BLaER1 (cell line): ENCODE data around the gene RTP1.
"Not testable (repeated sequence)": the region's sequence is repeated elsewhere in the genome, so short reads cannot be mapped to it uniquely, and the experiment has no call there.

Experiments used
- H3K27ac ChIP-seq: shearing (Covaris generic); formaldehyde crosslinking; 2 replicates; pipeline ENCODE4 v1.8.1; 2022
- H3K27me3 ChIP-seq: shearing (Covaris generic); formaldehyde crosslinking; 2 replicates; pipeline ENCODE4 v1.8.1; 2022
- H3K36me3 ChIP-seq: shearing (Covaris generic); formaldehyde crosslinking; 2 replicates; pipeline ENCODE4 v1.8.1; 2022
- H3K4me1 ChIP-seq: shearing (Covaris generic); formaldehyde crosslinking; 2 replicates; pipeline ENCODE4 v1.8.1; 2022
- H3K4me2 ChIP-seq: shearing (Covaris generic); formaldehyde crosslinking; 2 replicates; pipeline ENCODE4 v1.8.1; 2022
- H3K4me3 ChIP-seq: shearing (Covaris generic); formaldehyde crosslinking; 2 replicates; pipeline ENCODE4 v1.8.1; 2022
- H3K9ac ChIP-seq: shearing (Covaris generic); formaldehyde crosslinking; 2 replicates; pipeline ENCODE4 v1.8.1; 2022
- H3K9me3 ChIP-seq: shearing (Covaris generic); formaldehyde crosslinking; 2 replicates; pipeline ENCODE4 v1.8.1; 2022
- H4K20me1 ChIP-seq: shearing (Covaris generic); formaldehyde crosslinking; 2 replicates; pipeline ENCODE4 v1.8.1; 2022
- Cebpa-rat ChIP-seq: shearing (Covaris generic); IDR thresholded peaks from 2 replicates; pipeline ENCODE4 v1.8.1; 2022

The RTP1 gene, protein sequence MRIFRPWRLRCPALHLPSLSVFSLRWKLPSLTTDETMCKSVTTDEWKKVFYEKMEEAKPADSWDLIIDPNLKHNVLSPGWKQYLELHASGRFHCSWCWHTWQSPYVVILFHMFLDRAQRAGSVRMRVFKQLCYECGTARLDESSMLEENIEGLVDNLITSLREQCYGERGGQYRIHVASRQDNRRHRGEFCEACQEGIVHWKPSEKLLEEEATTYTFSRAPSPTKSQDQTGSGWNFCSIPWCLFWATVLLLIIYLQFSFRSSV

DNA sequence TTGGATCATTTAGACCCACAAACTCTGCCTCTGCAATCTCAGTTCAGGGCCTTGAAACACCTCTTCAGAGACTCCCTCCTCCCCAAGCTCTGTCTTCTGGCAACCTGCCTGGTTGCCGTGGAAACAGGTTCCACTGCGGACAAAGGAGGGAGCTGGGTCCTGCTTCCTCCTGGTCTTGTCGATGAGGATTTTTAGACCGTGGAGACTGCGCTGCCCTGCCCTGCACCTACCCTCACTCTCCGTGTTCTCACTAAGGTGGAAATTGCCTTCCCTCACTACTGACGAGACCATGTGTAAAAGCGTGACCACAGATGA, at the start of gene RTP1:
Gene RTP1, plus strand, starts transcription at position 152 of the 315 bp plus-strand sequence. Its CDS starts 30 bp downstream, at position 182.
- no peak for TF ChIP-seq Cebpa-rat
- Histone ChIP-seq H3K4me2 (no peak within 1 kb of the TSS), H3K27me3 (no peaks in the 10 kb centered on the region)

DNA sequence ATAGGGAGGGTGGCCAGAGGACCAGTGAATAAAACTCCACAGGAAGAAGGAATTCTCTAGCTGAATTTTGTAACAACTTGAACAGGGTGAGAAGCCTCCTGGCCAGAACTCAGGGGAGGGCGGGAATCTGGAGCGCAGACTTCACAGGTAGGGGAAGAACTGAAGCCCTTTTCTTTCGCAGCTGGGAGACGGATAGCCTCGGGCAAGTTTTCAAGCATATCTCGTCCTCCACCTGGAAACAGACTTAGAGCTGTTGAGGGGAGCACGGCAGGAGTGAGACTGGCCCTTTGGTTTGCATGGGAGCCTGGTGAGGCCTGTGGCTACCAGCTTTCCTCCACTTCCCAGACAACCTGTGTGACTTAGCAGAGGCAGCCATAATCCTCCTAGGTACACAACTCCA, 47.1 kb upstream of the RTP1 start:
- Histone ChIP-seq H3K4me2 (no peak overlapping the region), H3K4me1 (no peaks in the 10 kb centered on the region), H3K9ac (no peak overlapping the region), H3K27ac (no peak overlapping the region), H3K4me3 (no peak overlapping the region), H4K20me1 (no peaks in the 10 kb centered on the region), H3K27me3 (no peaks in the 10 kb centered on the region), H3K36me3 (no peaks in the 10 kb centered on the region), H3K9me3 (peaks cover 24% of the 10 kb centered on the region)
- TF ChIP-seq Cebpa-rat, result no peak

More for the DNA sequence above, at the start of gene RTP1:
- Histone ChIP-seq H3K9ac (no peak within 1 kb of the TSS), H3K27ac (no peak within 1 kb of the TSS), H3K4me1 (no peaks in the 10 kb centered on the region), H3K4me3 (no peak within 1 kb of the TSS), H3K36me3 (no peaks in the 10 kb centered on the region), H4K20me1 (no peaks in the 10 kb centered on the region), H3K9me3 (no peaks in the 10 kb centered on the region)

DNA sequence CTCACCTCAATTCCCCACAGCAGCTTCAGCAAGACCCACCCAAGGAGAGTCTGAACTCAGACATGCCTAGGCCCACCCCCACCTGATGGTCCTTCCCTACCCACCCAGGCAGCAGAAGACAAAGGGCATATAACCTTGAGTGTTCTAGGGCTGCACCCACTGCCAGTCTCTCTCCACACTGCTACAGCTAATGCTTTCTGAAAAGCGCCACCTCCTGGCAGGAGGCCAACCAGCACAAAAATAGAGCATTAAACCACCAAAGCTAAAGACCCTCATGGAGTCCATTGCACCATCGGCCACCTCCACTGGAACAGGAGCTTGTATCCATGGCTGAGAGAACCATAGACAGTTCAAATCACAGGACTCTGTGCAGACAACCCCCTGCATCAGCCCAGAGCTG, 46.7 kb upstream of the RTP1 start:
- H3K27ac ChIP-seq, result no peak overlapping the region
- no peaks in the 10 kb centered on the region for H3K36me3 ChIP-seq
- no peaks in the 10 kb centered on the region for H4K20me1 ChIP-seq
- H3K4me2 ChIP-seq, result no peak overlapping the region
- H3K9ac ChIP-seq, result no peak overlapping the region
- H3K27me3 ChIP-seq, result no peaks in the 10 kb centered on the region
- no peak overlapping the region for H3K4me3 ChIP-seq
- peaks cover 20% of the 10 kb centered on the region for H3K9me3 ChIP-seq
- no peaks in the 10 kb centered on the region for H3K4me1 ChIP-seq
- no peak for TF ChIP-seq Cebpa-rat

DNA sequence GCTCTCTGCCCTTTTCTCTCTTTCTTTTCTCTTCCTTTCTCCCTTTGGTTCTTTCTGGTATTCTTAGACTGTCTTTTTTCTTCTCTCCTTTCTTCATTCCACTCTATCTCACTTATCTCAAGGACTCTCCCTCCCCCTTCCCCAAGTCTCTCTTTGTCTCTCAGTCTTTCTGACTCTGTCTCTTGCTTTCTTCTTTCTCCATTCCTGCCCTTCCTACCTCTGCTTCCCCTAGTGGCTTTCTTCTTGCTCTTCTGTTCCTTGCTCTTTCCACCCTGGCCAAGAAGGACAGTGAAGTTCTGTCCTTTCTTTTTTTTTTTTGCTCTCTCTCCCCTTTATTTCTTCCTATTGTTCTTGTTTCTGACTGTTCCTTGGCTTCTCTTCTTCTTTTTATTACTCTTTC, 35.7 kb upstream of the RTP1 start:
- no peaks in the 10 kb centered on the region for H3K36me3 ChIP-seq
- H3K27me3 ChIP-seq, result no peaks in the 10 kb centered on the region
- H3K9ac ChIP-seq, result no peak overlapping the region
- H3K4me1 ChIP-seq, result no peaks in the 10 kb centered on the region
- H3K4me3 ChIP-seq, result no peak overlapping the region
- H4K20me1 ChIP-seq, result no peaks in the 10 kb centered on the region
- no peak overlapping the region for H3K27ac ChIP-seq
- H3K9me3 ChIP-seq, result no peaks in the 10 kb centered on the region
- TF ChIP-seq Cebpa-rat, result no peak
- no peak overlapping the region for H3K4me2 ChIP-seq

DNA sequence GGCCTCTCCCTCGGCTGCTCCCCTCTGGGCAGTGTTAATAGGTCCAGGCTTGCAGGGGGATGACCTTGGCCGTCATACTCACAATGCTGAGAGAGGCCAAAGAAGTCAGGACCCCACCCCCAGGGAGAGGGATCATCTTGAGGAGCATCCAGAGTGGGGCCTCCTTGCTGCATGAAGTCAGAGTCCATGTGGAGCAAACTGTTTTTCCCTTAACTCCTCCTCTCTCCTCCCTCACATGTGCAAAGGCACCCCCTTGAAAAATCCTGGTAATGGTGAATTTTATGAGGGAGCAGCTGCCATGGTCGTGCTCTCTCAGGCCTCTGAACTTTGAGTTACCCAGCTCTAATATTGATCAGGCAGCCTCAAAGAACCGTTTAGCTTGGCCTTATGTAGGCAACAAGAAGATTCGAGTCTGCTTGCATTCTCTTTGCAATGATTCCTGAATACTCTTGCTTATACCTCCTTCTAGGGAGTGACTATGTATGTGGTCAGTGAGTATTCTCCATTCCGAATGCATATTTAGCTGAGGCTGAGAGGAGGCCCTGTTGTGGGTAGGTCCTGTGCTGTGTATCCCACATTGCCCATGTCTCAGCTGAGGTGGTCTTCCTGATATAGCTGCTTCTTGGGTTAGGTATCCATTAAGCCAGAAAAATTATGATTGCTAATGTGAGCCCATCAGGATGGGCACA, 34.9 kb upstream of the RTP1 start:
- H3K9ac ChIP-seq, result no peak overlapping the region
- no peak for TF ChIP-seq Cebpa-rat
- H3K27me3 ChIP-seq, result no peaks in the 10 kb centered on the region
- H3K36me3 ChIP-seq, result no peaks in the 10 kb centered on the region
- no peak overlapping the region for H3K27ac ChIP-seq
- H3K4me2 ChIP-seq, result no peak overlapping the region
- no peaks in the 10 kb centered on the region for H4K20me1 ChIP-seq
- H3K9me3 ChIP-seq, result no peaks in the 10 kb centered on the region
- H3K4me1 ChIP-seq, result no peaks in the 10 kb centered on the region
- no peak overlapping the region for H3K4me3 ChIP-seq

DNA sequence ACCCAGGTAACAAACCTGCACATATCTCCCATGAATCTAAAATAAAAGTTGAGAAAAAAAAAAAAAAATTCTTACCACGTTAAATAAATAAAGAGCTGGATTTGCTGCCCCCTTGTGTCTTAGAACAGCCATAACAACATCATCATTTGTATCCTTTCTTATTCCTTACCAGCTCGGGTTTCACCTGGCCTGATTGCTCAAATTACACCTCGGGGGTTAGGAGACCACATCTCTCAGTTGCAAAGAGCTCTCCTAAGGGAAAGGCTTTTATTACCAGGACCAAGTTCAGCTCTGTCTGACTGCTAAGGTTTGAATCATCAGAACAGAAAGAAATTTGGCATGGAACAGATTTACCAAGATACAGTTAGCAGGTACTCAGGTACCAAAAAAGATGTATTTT, 32.1 kb upstream of the RTP1 start:
- Histone ChIP-seq H3K36me3 (no peaks in the 10 kb centered on the region), H3K9ac (no peak overlapping the region), H3K27me3 (no peaks in the 10 kb centered on the region), H4K20me1 (no peaks in the 10 kb centered on the region), H3K27ac (no peak overlapping the region), H3K4me3 (no peak overlapping the region), H3K9me3 (no peaks in the 10 kb centered on the region), H3K4me1 (no peaks in the 10 kb centered on the region), H3K4me2 (no peak overlapping the region)
- no peak for TF ChIP-seq Cebpa-rat

DNA sequence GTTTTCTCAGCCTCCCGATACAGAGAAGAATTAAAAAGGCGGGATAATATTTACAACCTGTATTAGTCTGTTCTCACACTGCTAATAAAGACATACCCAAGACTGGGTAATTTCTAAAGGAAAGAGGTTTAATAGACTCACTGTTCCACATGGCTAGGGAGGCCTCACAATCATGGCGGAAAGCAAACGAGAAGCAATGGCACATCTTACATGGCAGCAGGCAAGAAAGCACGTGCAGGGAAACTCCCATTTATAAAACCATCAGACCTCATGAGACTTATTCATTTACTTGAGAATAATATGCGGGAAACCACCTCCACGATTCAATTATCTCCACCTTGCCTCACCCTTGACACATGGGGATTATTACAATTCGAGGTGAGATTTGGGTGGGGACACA, 30.5 kb upstream of the RTP1 start:
- H3K9ac ChIP-seq, result no peak overlapping the region
- H3K9me3 ChIP-seq, result no peaks in the 10 kb centered on the region
- TF ChIP-seq Cebpa-rat, result no peak
- H3K27ac ChIP-seq, result no peak overlapping the region
- no peak overlapping the region for H3K4me2 ChIP-seq
- H4K20me1 ChIP-seq, result no peaks in the 10 kb centered on the region
- no peak overlapping the region for H3K4me3 ChIP-seq
- no peaks in the 10 kb centered on the region for H3K36me3 ChIP-seq
- H3K27me3 ChIP-seq, result no peaks in the 10 kb centered on the region
- no peaks in the 10 kb centered on the region for H3K4me1 ChIP-seq

DNA sequence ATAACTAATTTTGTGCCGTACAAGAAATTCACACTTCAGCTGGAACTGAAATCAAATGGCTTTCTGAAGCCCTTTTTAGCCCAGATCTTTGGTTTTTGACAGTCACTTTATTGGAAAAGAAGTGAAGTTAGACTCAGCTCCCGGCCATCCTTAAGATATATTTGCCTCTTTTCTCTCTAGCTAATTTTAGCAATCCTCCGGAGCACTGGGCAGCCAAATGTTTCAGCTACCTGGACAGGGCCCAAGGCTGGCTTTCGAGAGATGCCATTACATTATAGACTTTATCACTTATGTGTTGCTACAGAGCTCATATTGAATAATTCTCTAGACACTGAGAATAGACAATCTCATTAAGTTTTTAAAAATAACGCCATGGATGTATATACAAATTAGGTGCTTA, 29.5 kb upstream of the RTP1 start:
- Histone ChIP-seq H3K27ac (no peak overlapping the region), H3K4me1 (no peaks in the 10 kb centered on the region), H3K27me3 (no peaks in the 10 kb centered on the region), H3K4me3 (no peak overlapping the region), H3K36me3 (no peaks in the 10 kb centered on the region), H4K20me1 (no peaks in the 10 kb centered on the region), H3K4me2 (no peak overlapping the region), H3K9ac (no peak overlapping the region), H3K9me3 (no peaks in the 10 kb centered on the region)
- no peak for TF ChIP-seq Cebpa-rat

DNA sequence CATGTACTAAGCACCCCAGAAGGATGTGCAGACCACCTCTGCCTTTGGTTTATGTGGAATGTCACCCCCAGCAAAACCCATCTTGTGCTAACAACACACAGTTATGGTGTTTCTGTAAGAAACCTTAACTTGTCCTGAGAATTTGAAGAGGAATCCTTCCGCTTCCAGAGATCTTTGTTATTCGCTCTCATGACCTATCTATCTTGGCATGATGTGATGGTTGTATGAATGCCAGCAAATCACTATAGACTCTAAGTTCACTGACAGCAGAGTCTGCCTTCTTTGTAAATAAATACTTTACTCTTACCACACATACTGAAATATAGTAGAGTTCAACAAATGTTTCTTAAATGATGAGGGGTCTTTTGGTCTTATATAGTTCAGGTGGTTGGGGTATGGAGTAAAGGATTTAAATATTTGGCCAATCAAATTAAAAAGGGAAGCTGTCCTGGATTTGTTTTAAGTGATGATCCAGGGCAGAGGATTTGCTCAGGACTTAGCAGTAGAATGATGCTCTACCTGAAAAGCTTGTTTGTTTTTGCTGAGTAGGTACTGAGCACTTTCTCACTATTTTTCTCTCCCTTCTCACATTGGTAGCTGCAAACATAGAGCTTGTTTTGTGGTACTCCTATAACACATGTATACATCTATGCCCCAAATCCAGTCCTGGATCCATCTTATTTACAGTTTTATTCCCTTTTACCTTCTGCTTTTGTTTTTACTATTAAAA, 27.9 kb upstream of the RTP1 start:
- Histone ChIP-seq H3K4me2 (no peak overlapping the region), H3K9ac (no peak overlapping the region), H3K4me3 (no peak overlapping the region), H3K36me3 (no peaks in the 10 kb centered on the region), H3K27me3 (no peaks in the 10 kb centered on the region), H3K27ac (no peak overlapping the region), H3K9me3 (no peaks in the 10 kb centered on the region), H3K4me1 (no peaks in the 10 kb centered on the region), H4K20me1 (no peaks in the 10 kb centered on the region)
- no peak for TF ChIP-seq Cebpa-rat

DNA sequence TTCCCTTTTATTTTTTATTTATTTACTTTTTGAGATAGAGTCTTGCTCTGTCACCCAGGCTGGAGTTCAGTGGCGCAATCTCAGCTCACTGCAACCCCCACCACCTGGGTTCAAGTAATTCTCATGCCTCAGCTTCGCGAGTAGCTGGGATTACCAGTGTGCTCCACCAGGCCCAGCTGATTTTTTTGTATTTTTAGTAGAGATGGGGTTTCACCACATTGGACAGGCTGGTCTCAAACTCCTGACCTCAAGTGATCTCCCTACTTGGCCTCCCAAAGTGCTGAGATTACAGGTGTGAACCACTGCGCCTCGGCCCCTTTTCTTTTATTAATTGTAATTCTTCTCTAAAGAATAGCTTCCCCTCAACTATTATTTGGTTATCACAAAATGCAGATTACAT, 26.4 kb upstream of the RTP1 start:
- H3K27me3 ChIP-seq, H3K4me3 ChIP-seq, H3K9me3 ChIP-seq, H3K27ac ChIP-seq, H3K9ac ChIP-seq, H3K36me3 ChIP-seq, H4K20me1 ChIP-seq, H3K4me2 ChIP-seq, H3K4me1 ChIP-seq: not testable (repeated sequence)
